Measurements from ENCODE around the gene CDC73.
"Not testable (repeated sequence)": the region's sequence is repeated elsewhere in the genome, so short reads cannot be mapped to it uniquely, and the experiment has no call there.

Gene CDC73

GRCh38 chr1:193114485-193115095 lies 7.2 kb upstream of the CDC73 start:
- DNase-seq (ENCODE audit: low read depth): no peak

- DNase-seq (ENCODE audit: low read depth): peak; percentile 94
Observed at GRCh38 chr1:193115629-193116227, 6.1 kb upstream of the CDC73 start.

GRCh38 chr1:193117167-193117566 lies 4.7 kb upstream of the CDC73 start:
- DNase-seq (ENCODE audit: low read depth): not testable (repeated sequence)

- no peak for DNase-seq (ENCODE audit: low read depth)
Observed at GRCh38 chr1:193118194-193118593, 3.6 kb upstream of the CDC73 start.

- no peak for DNase-seq (ENCODE audit: low read depth)
Observed at GRCh38 chr1:193118803-193119730, 2.8 kb upstream of the CDC73 start.

GRCh38 chr1:193120604-193121166 lies 1.1 kb upstream of the CDC73 start:
- DNase-seq (ENCODE audit: low read depth): no peak

- DNase-seq (ENCODE audit: low read depth): no peak
Observed at GRCh38 chr1:193123751-193124150, 1.9 kb downstream of the CDC73 start.

- no peak for DNase-seq (ENCODE audit: low read depth)
Observed at GRCh38 chr1:193125369-193125768, 3.5 kb downstream of the CDC73 start.

- DNase-seq (ENCODE audit: low read depth): no peak
Observed at GRCh38 chr1:193131266-193131860, 9.5 kb downstream of the CDC73 start.

GRCh38 chr1:193140254-193140653 lies 18.4 kb downstream of the CDC73 start:
- DNase-seq (ENCODE audit: low read depth): no peak

- DNase-seq (ENCODE audit: low read depth): no peak
Observed at GRCh38 chr1:193141804-193142203, 20.0 kb downstream of the CDC73 start.

GRCh38 chr1:193142409-193142808 lies 20.6 kb downstream of the CDC73 start:
- no peak for DNase-seq (ENCODE audit: low read depth)

GRCh38 chr1:193143285-193143684 lies 21.5 kb downstream of the CDC73 start:
- no peak for DNase-seq (ENCODE audit: low read depth)

GRCh38 chr1:193144361-193144938 lies 22.6 kb downstream of the CDC73 start:
- no peak for DNase-seq (ENCODE audit: low read depth)

- DNase-seq (ENCODE audit: low read depth): no peak
Observed at GRCh38 chr1:193144999-193145398, 23.2 kb downstream of the CDC73 start.

GRCh38 chr1:193156117-193156821 lies 34.4 kb downstream of the CDC73 start:
- no peak for DNase-seq (ENCODE audit: low read depth)

GRCh38 chr1:193156822-193157142 lies 35.0 kb downstream of the CDC73 start:
- DNase-seq (ENCODE audit: low read depth): no peak

GRCh38 chr1:193157360-193157759 lies 35.5 kb downstream of the CDC73 start:
- no peak for DNase-seq (ENCODE audit: low read depth)

- no peak for DNase-seq (ENCODE audit: low read depth)
Observed at GRCh38 chr1:193176113-193176512, 54.3 kb downstream of the CDC73 start.

- no peak for DNase-seq (ENCODE audit: low read depth)
Observed at GRCh38 chr1:193176788-193177187, 55.0 kb downstream of the CDC73 start.

GRCh38 chr1:193179094-193179493 lies 57.3 kb downstream of the CDC73 start:
- no peak for DNase-seq (ENCODE audit: low read depth)
